Measurements from ENCODE around the gene PCYOX1L.

PCYOX1L gene

DNA sequence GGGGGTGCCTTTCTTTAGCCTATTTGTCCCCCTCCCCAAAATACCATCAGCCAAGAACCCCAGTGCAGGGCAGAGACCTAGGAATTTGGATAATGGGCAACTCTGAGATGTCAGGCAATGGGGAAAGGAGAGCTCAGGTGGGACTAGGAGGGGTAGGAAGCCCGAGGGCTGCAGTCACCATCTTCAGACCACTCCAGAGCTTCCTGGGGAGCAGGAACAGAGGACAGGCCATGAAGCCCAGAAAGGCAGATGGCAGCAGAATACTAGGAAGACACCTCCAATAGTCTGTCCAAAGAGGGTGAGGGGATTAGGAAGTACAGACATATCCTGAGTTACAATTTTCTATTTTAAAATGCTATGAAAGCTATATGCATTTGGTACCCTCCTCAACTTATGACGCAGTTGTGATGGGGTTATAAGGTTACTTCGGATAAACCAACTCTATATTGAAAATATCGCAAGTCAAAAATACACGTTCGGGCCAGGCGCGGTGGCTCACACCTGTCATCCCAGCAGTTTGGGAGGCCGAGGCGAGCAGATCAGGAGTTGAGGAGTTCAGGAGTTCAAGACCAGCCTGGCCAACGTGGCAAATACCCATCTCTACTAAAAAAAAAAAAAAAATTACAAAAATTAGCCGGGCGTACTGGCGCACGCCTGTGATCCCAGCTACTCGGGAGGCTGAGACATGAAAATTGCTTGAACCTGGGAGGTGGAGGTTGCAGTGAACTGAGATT is 55.8 kb downstream of the PCYOX1L start:
- TF ChIP-seq, protein P1, sequence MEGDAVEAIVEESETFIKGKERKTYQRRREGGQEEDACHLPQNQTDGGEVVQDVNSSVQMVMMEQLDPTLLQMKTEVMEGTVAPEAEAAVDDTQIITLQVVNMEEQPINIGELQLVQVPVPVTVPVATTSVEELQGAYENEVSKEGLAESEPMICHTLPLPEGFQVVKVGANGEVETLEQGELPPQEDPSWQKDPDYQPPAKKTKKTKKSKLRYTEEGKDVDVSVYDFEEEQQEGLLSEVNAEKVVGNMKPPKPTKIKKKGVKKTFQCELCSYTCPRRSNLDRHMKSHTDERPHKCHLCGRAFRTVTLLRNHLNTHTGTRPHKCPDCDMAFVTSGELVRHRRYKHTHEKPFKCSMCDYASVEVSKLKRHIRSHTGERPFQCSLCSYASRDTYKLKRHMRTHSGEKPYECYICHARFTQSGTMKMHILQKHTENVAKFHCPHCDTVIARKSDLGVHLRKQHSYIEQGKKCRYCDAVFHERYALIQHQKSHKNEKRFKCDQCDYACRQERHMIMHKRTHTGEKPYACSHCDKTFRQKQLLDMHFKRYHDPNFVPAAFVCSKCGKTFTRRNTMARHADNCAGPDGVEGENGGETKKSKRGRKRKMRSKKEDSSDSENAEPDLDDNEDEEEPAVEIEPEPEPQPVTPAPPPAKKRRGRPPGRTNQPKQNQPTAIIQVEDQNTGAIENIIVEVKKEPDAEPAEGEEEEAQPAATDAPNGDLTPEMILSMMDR (IDR thresholded peaks at IDR 0.05; ENCODE audit: low read length, missing control alignments) = no peak
- no peak overlapping the region for H3K4me3 ChIP-seq (replicated peaks; ENCODE audit: low read depth, low read length)
- no peak for DNase-seq (ENCODE audit: low read depth)

DNA sequence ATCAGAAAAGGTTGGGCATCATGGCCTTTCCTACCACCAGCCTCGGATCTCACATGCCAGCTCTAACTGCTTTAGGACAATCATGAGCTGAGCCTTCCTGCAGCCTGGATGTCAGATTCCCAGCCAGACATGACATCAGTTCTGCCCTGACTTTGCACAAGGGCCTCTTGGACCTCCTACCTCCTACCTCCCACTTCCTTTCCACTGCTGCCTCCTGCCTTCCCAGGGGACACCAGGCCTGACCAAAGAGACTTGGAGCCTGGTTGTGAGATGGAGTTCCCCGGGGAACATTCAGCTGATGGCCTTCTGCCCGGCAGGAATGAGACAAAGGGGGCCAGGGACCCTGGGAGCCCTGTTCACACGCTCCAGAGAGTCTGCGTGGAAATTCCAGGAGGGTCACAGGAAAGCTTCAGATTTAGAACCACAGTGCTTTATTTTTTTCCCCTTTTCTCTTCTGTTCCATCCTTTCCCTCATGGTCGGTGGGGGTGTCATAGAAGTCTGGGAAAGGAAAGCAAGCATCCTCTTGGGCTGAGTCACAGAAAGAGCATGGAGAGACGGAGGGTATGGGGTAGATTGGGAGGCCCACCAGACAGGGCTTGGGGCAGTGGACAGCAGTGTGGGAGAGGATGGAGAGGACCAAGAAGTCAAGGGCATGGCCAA is 56.7 kb downstream of the PCYOX1L start:
- no peak overlapping the region for H3K4me3 ChIP-seq (replicated peaks; ENCODE audit: low read depth, low read length)
- TF ChIP-seq, protein P1 (IDR thresholded peaks at IDR 0.05; ENCODE audit: low read length, missing control alignments) = no peak
- peak; percentile 94 for DNase-seq (ENCODE audit: low read depth)

DNA sequence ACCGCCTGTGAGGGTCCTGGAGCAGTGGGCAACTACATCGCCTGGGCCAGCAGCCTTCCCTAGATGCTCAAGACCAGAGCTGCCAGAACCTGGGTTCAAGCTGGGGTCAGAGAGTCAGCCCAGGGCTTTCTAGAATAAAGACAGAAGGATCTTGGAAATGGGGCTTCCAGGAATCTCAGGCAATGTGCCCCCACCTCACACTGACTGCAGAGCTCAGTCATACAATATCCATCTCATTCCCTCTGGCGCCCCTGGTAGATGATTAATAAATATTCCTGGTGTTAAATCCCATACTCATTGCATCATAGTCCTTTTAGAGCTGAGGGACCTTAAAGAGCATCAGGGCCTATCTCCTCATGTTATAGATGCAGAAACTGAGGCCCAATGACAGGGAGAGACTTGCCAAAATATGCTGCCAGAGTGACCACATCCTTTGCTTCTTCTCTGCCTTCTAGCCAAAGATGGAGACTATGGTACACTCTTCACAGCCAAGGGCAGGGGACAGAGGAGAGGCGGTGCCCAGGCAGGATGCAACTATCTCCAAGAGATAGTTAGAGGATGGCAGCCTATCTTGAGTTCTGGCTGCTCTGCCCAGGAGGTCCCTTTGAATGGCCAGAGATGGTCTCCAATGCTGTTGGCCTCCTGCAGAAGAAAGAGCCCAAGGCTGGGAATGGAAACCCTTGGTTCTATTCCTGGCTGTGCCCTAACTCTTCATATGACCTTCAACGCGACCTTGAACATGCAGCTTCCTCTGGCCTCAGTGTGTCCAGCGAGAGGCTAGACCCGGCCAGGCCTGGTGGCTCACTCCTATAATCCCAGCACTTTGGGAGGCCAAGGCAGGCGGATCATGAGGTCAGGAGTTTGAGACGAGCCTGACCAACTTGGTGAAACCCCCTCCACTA is 57.5 kb downstream of the PCYOX1L start:
- TF ChIP-seq, protein P1 (IDR thresholded peaks at IDR 0.05; ENCODE audit: low read length, missing control alignments) = no peak
- no peak for DNase-seq (ENCODE audit: low read depth)
- no peak overlapping the region for H3K4me3 ChIP-seq (replicated peaks; ENCODE audit: low read depth, low read length)

DNA sequence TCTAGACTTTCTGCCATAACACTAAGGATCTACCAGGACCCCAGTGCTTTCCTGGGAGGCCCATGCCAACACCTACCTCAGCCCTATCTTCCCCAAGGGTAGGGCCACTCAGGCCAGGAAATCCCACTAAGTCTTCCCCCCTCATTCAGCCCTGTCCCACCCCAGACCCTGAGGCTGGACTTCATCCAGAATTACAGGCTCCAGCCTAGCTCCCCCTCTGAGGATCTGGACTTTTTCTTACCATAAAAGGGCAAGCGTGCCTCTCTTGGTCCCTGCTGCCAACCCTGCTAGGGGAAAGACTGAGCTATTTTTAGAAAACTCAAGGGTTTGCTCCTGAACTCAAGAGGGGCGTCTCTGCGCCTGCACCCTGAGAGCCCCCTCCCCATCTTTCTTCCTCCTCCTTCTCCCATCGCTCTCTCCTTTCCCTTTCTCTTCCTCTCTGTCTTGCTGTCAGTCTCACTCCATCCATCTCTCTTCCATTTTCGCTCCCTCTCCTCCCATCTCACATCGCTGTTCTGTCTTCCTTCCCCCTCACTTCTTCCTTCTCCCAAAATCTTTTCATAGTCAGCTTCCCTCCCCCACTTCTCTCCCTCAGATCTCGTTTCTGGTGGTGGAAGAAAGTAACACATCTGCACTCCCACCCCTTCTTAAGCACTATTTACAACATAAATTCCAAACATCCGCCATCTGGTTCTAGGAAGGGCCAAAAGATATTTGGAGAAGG is 59.3 kb downstream of the PCYOX1L start:
- H3K4me3 ChIP-seq (replicated peaks; ENCODE audit: low read depth, low read length) = no peak overlapping the region
- TF ChIP-seq, protein P1 (IDR thresholded peaks at IDR 0.05; ENCODE audit: low read length, missing control alignments) = no peak
- no peak for DNase-seq (ENCODE audit: low read depth)

DNA sequence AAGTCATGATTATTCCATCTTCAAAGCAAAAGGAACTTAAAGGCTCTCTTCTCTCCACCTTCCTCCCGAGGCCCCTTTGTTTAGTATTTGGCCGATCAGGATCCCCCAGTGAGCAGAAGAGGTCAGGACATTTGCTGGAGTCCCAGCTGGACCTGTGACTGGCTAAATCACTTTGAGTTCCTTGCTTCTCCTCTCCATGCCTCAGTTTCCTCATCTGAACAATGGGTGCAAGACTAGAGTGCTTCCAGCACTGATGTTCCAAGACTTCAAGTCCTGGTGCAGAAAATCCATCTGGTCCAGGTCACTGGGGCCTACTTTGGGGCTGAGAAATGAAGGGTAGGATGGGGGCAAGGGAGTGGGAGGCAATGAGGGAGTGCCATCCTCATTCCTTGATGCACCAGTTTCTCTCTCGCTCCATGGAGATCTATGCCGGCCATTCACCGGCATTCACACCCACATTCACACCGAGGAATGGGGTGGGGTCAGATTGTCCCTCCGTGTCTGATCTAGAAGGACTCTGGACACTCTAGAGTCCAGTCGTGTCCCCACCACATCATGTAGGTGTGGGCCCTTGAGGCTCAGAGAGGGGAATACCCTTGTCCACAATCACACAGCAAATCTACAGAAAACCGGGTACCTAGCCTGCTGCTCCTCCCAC is 60.0 kb downstream of the PCYOX1L start:
- TF ChIP-seq, protein P1 (IDR thresholded peaks at IDR 0.05; ENCODE audit: low read length, missing control alignments) = no peak
- no peak overlapping the region for H3K4me3 ChIP-seq (replicated peaks; ENCODE audit: low read depth, low read length)
- DNase-seq (ENCODE audit: low read depth) = no peak
